ENCODE data around the gene TRAPPC11.

The TRAPPC11 gene

DNA sequence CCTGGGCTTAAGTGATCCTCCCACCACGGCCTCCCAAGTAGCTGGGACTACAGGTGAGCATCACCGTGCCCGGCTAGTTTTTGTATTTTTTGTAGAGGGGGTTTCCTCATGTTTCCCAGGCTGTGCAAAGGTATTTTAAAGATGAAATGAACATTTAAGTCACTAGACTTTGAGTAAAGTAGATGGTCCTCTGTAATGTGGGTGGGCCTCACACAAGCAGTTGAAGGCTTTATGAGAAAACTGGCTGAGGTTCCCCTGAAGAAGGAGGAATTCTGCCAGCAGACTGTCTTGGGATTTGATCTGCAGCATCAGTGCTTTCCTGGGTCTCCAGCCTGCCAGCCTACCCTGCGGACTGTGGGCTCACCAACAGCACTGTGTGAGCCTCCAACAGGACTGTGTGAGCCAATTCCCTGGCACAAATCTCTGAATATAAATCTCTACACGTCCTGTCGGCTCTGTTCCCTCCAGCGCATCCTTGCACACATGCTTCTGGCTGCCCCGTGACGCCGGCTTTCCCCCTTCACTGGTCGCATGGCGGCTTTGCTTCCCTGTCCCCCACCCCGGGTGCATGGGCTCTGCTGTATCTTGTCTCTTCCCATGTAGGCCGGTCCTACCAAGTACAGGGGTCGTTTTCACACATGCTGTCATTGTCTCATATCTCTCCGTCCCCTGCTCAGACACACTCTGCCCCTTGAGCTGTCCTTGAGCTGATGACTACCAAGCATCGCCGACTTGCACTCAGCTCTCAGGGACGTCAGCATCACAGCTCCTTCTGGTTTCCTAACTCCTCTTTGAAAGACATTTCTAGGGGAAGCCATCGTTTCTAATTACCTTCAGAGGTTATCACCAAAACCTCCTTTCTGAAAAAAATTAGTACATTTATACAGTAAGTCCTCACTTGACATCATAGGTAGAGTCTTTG is 46.5 kb upstream of the TRAPPC11 start:
- Histone ChIP-seq H3K4me3 (ENCODE audit: insufficient read depth in 1 of 2, low read depth in 1 of 2, low read length in 2 of 2) (no peak overlapping the region), H3K4me2 (ENCODE audit: low read length, poor library complexity, severe bottlenecking) (no peak overlapping the region), H3K4ac (ENCODE audit: low read depth in 1 of 2, low read length in 2 of 2) (no peak overlapping the region), H3K23ac (ENCODE audit: low read length in 2 of 2) (no peak overlapping the region), H3K14ac (ENCODE audit: low read length in 2 of 2) (peak overlapping the region in 1 of 2 experiments; percentile 23), H4K8ac (ENCODE audit: low read length) (no peak overlapping the region), H3K79me1 (replicated peaks; ENCODE audit: low read length, poor library complexity, severe bottlenecking) (no peaks in the 10 kb centered on the region), H2AK5ac (ENCODE audit: low read length, severe bottlenecking) (no peak overlapping the region), H2BK5ac (ENCODE audit: low read depth, low read length, poor library complexity, severe bottlenecking) (no peak overlapping the region), H3K9me3 (ENCODE audit: control insufficient read depth, low read length) (no peaks in the 10 kb centered on the region), H3K4me1 (ENCODE audit: control insufficient read depth, insufficient read depth, low read depth, low read length) (peaks cover 2% of the 10 kb centered on the region), H2BK15ac (ENCODE audit: low read depth, poor library complexity, severe bottlenecking) (no peak overlapping the region), H2BK12ac (ENCODE audit: low read length in 2 of 2) (no peak overlapping the region), H4K91ac (ENCODE audit: low read length) (no peak overlapping the region), H2BK120ac (ENCODE audit: low read depth, low read length) (no peak overlapping the region), H3K27ac (ENCODE audit: low read length, poor library complexity, severe bottlenecking) (no peak overlapping the region), H2AFZ (ENCODE audit: low read depth, low read length) (no peak overlapping the region), H3K9ac (ENCODE audit: low read length) (no peak overlapping the region), H3K27me3 (ENCODE audit: control insufficient read depth in 1 of 2, insufficient read depth in 1 of 2, low read length in 2 of 2) (peaks cover 0 to 10% of the 10 kb centered on the region in 2 experiments), H3K18ac (ENCODE audit: low read depth in 1 of 2, low read length in 2 of 2) (no peak overlapping the region), H3K36me3 (ENCODE audit: control insufficient read depth in 1 of 2, insufficient read depth in 2 of 2, low read depth in 1 of 2, low read length in 2 of 2) (no peaks in the 10 kb centered on the region)
- WGBS = 86% methylated on average over 19 of the region's 20 CpGs
- no peak for DNase-seq

DNA sequence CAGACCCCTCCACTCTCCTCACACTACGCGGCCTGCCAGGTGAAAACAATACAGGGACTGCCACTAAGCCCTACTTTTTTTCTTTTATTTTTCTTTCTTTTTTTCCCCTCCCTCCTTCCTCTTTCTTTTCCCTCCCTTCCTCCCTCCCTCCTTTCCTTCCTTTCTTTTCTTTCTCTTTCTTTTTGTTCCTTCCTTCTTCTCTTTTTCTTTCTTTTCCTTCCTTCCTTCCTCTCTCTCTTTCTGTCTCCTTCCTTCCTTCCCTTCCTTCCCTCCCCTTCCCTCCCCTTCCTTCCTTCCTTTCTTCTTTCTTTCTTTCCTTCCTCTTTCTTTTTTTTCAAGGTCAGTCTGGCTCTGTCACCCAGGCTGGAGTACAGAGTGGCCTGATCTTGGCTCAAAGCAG is 42.0 kb upstream of the TRAPPC11 start:
- no peak overlapping the region for H3K18ac ChIP-seq (ENCODE audit: low read depth in 1 of 2, low read length in 2 of 2)
- no peak overlapping the region for H2BK5ac ChIP-seq (ENCODE audit: low read depth, low read length, poor library complexity, severe bottlenecking)
- no peak overlapping the region for H3K4me3 ChIP-seq (ENCODE audit: insufficient read depth in 1 of 2, low read depth in 1 of 2, low read length in 2 of 2)
- H2BK120ac ChIP-seq (ENCODE audit: low read depth, low read length) = peak overlapping the region; percentile 61
- 97% methylated on average over 2 of the region's 2 CpGs for WGBS
- H3K23ac ChIP-seq (ENCODE audit: low read length in 2 of 2) = no peak overlapping the region
- no peaks in the 10 kb centered on the region for H3K36me3 ChIP-seq (ENCODE audit: control insufficient read depth in 1 of 2, insufficient read depth in 2 of 2, low read depth in 1 of 2, low read length in 2 of 2)
- H2BK12ac ChIP-seq (ENCODE audit: low read length in 2 of 2) = no peak overlapping the region
- no peak overlapping the region for H3K4me2 ChIP-seq (ENCODE audit: low read length, poor library complexity, severe bottlenecking)
- H2AK5ac ChIP-seq (ENCODE audit: low read length, severe bottlenecking) = no peak overlapping the region
- no peak overlapping the region for H3K4ac ChIP-seq (ENCODE audit: low read depth in 1 of 2, low read length in 2 of 2)
- H3K79me1 ChIP-seq (replicated peaks; ENCODE audit: low read length, poor library complexity, severe bottlenecking) = no peaks in the 10 kb centered on the region
- H3K9me3 ChIP-seq (ENCODE audit: control insufficient read depth, low read length) = no peaks in the 10 kb centered on the region
- H4K8ac ChIP-seq (ENCODE audit: low read length) = no peak overlapping the region
- peaks cover 0 to 10% of the 10 kb centered on the region in 2 experiments for H3K27me3 ChIP-seq (ENCODE audit: control insufficient read depth in 1 of 2, insufficient read depth in 1 of 2, low read length in 2 of 2)
- peaks cover 7% of the 10 kb centered on the region for H3K4me1 ChIP-seq (ENCODE audit: control insufficient read depth, insufficient read depth, low read depth, low read length)
- H2AFZ ChIP-seq (ENCODE audit: low read depth, low read length) = no peak overlapping the region
- no peak overlapping the region for H3K9ac ChIP-seq (ENCODE audit: low read length)
- H3K14ac ChIP-seq (ENCODE audit: low read length in 2 of 2) = no peak overlapping the region
- no peak for DNase-seq
- H3K27ac ChIP-seq (ENCODE audit: low read length, poor library complexity, severe bottlenecking) = no peak overlapping the region
- H2BK15ac ChIP-seq (ENCODE audit: low read depth, poor library complexity, severe bottlenecking) = no peak overlapping the region
- no peak overlapping the region for H4K91ac ChIP-seq (ENCODE audit: low read length)

DNA sequence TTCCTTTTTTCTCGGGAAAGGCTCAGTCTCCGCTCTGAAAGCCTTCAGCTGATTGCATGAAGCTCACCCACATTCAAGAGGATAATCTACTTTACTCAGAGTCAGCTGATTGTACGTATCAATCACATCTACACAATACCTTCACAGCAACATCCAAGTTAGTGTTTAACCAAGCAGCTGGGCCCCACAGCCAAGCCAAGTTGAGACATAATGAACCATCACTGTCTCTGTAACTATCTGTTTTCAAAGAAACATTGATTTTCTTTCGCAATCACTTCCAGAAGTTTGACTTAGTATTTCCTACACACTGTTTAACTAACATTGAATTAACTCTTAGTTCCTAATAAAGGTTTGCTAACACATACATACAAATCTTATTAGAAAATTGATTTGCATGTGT is 40.4 kb upstream of the TRAPPC11 start:
- Histone ChIP-seq H3K23ac (ENCODE audit: low read length in 2 of 2) (no peak overlapping the region), H3K18ac (ENCODE audit: low read depth in 1 of 2, low read length in 2 of 2) (no peak overlapping the region), H3K4me2 (ENCODE audit: low read length, poor library complexity, severe bottlenecking) (no peak overlapping the region), H3K9ac (ENCODE audit: low read length) (peak overlapping the region; percentile 50), H3K79me1 (replicated peaks; ENCODE audit: low read length, poor library complexity, severe bottlenecking) (no peaks in the 10 kb centered on the region), H3K4me3 (ENCODE audit: insufficient read depth in 1 of 2, low read depth in 1 of 2, low read length in 2 of 2) (no peak overlapping the region), H2BK120ac (ENCODE audit: low read depth, low read length) (no peak overlapping the region), H2BK12ac (ENCODE audit: low read length in 2 of 2) (no peak overlapping the region), H3K14ac (ENCODE audit: low read length in 2 of 2) (no peak overlapping the region), H2AFZ (ENCODE audit: low read depth, low read length) (no peak overlapping the region), H3K9me3 (ENCODE audit: control insufficient read depth, low read length) (no peaks in the 10 kb centered on the region), H3K36me3 (ENCODE audit: control insufficient read depth in 1 of 2, insufficient read depth in 2 of 2, low read depth in 1 of 2, low read length in 2 of 2) (no peaks in the 10 kb centered on the region), H4K8ac (ENCODE audit: low read length) (peak overlapping the region; percentile 27), H3K4ac (ENCODE audit: low read depth in 1 of 2, low read length in 2 of 2) (no peak overlapping the region), H3K4me1 (ENCODE audit: control insufficient read depth, insufficient read depth, low read depth, low read length) (peaks cover 7% of the 10 kb centered on the region), H2BK5ac (ENCODE audit: low read depth, low read length, poor library complexity, severe bottlenecking) (no peak overlapping the region), H2AK5ac (ENCODE audit: low read length, severe bottlenecking) (no peak overlapping the region), H4K91ac (ENCODE audit: low read length) (no peak overlapping the region), H3K27me3 (ENCODE audit: control insufficient read depth in 1 of 2, insufficient read depth in 1 of 2, low read length in 2 of 2) (no peaks in the 10 kb centered on the region), H2BK15ac (ENCODE audit: low read depth, poor library complexity, severe bottlenecking) (no peak overlapping the region), H3K27ac (ENCODE audit: low read length, poor library complexity, severe bottlenecking) (peak overlapping the region; percentile 41)
- DNase-seq = peak; percentile 17
- 87% methylated on average over 4 of the region's 4 CpGs for WGBS

- Histone ChIP-seq H2AK5ac (ENCODE audit: low read length, severe bottlenecking) (no peak overlapping the region), H3K23ac (ENCODE audit: low read length in 2 of 2) (no peak overlapping the region), H3K27ac (ENCODE audit: low read length, poor library complexity, severe bottlenecking) (no peak overlapping the region), H2BK15ac (ENCODE audit: low read depth, poor library complexity, severe bottlenecking) (no peak overlapping the region), H3K4me1 (ENCODE audit: control insufficient read depth, insufficient read depth, low read depth, low read length) (peaks cover 7% of the 10 kb centered on the region), H2BK5ac (ENCODE audit: low read depth, low read length, poor library complexity, severe bottlenecking) (no peak overlapping the region), H3K18ac (ENCODE audit: low read depth in 1 of 2, low read length in 2 of 2) (no peak overlapping the region), H4K91ac (ENCODE audit: low read length) (no peak overlapping the region), H2AFZ (ENCODE audit: low read depth, low read length) (no peak overlapping the region), H3K4ac (ENCODE audit: low read depth in 1 of 2, low read length in 2 of 2) (no peak overlapping the region), H3K9me3 (ENCODE audit: control insufficient read depth, low read length) (no peaks in the 10 kb centered on the region), H2BK12ac (ENCODE audit: low read length in 2 of 2) (no peak overlapping the region), H3K14ac (ENCODE audit: low read length in 2 of 2) (no peak overlapping the region), H3K9ac (ENCODE audit: low read length) (no peak overlapping the region), H2BK120ac (ENCODE audit: low read depth, low read length) (no peak overlapping the region), H3K4me3 (ENCODE audit: insufficient read depth in 1 of 2, low read depth in 1 of 2, low read length in 2 of 2) (no peak overlapping the region), H4K8ac (ENCODE audit: low read length) (no peak overlapping the region), H3K36me3 (ENCODE audit: control insufficient read depth in 1 of 2, insufficient read depth in 2 of 2, low read depth in 1 of 2, low read length in 2 of 2) (no peaks in the 10 kb centered on the region), H3K79me1 (replicated peaks; ENCODE audit: low read length, poor library complexity, severe bottlenecking) (no peaks in the 10 kb centered on the region), H3K4me2 (ENCODE audit: low read length, poor library complexity, severe bottlenecking) (no peak overlapping the region), H3K27me3 (ENCODE audit: control insufficient read depth in 1 of 2, insufficient read depth in 1 of 2, low read length in 2 of 2) (no peaks in the 10 kb centered on the region)
- DNase-seq = no peak
- WGBS = 100% methylated on average over 2 of the region's 2 CpGs
These were observed 38.7 kb upstream of the TRAPPC11 start for GRCh38 chr4:183620421-183620820.

All from mesenchymal stem cell (in vitro differentiated cells and primary cell).